Inflammatory macrophage (primary cell): ENCODE data around the gene BRIP1.
A peak's percentile ranks its signal among the peaks of the same experiment; 100 is the strongest.
"Not testable (repeated sequence)": the region's sequence is repeated elsewhere in the genome, so short reads cannot be mapped to it uniquely, and the experiment has no call there.

Source experiments
- DNase-seq, 2 donors: peaks; one replicate each; pipeline ENCODE4 v3.0.0-alpha.2; 2020 to 2022

Gene BRIP1

DNA sequence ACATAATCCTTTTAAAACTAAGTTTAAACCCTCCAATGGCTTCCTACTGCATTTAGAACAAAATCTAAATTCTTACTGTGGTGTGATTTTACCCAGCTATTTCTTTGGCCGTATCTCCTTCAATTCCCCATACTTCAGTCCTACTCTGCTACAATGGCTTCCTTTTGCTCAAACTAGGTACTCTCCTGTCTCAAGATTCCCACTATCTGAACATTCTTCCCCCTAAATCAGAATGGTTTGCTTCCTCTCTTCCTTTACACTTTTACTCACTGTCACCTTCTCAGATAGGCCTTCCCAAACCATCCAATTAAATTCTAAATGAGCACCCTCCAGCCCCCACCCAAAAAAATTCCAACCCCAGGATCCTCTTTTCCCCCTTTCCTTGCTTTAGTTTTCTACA, 109.2 kb downstream of the BRIP1 start:
- no peak for DNase-seq

DNA sequence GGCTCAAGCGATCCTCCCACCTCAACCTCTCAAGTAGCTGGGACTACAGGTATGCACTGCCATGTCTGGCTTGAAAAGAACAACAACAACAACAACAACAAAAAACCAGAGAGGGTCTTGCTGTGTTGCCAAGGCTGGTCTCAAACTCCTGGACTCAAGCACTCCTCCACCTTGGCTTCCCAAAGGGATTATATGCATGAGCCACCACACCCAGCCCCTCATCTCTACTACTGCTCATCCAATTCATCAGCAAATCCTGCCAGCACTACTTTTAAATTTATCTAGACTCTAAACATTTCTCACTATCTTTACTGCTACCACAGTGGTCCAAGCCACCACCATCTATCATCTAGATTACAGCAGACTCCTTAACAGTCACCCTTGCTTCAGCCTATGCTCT, 109.6 kb downstream of the BRIP1 start:
- DNase-seq = no peak

DNA sequence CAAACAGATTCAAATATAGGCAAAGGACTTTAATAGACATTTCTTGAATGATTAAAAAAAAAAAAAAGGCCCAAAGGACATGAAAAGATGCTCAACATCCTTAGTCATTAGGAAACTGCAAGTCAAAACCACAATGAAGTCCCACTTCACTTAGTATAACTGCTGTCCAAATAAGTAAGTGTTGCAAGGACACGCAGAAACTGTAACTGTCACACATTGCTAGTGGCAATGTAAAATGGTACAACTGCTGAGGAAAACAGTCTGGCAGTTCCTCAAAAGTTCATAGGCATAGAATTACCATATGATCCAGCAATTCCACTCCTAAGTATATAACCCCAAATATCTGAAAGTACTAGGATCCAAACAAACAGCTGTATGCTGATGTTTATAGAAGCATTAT, 112.7 kb downstream of the BRIP1 start:
- peak; percentile 6 for DNase-seq

DNA sequence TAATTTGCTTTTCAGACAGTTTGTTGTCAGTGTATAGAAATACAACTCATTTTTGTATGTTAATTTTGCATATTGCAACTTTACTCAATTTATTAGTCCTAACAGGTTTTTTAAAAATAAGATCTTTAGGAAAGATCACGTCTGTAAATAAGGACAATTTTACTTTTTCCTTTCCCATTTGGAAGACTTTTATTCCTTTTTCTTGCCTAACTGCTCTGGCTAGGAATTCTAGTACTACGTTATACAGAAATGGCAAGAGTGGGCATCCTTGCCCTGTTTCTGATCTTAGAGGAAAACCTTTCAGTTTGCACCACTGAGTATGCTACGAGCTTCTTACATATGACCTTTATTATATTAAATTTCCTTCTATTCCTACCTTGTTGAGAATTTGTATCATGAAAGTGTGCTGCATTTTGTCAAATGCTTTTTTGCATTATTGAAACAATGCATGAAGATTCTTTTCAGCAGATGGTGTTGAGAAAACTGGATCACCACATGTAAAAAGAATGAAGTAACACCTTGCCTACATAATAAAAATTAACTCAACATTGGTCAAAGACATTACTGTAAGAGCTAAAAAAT, 113.4 kb downstream of the BRIP1 start:
- no peak for DNase-seq

DNA sequence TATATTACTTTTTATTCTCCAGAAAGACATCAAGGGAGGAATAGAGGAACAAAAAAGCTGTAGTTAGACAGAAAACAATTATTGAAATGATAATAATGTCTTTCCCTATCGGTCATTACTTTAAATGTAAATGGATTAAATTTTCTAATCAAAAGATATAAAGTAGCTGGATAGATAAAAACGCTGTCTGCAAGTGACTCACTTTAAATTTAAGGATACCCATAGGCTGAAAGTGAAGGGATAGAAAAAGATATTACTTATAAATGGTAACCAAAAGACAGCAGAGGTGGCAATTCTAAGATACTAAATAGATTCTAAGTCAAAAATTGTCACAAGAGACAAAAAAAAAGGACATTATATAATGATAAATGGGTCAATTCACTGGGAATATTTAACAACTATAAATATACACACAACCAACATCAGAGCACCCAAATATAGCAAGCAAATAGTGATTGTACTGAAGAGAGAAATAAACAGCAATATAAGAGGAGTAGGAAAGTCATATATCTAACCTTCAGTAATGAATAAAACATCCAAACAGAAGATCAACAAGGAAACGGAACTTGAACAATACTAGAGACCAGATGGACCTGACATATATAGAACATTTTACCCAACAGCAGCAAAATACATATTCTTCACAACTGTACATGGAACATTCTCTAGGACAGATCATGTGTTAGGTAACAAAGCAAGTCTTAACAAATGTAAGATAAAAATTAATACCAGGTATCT, 116.9 kb downstream of the BRIP1 start:
- no peak for DNase-seq

DNA sequence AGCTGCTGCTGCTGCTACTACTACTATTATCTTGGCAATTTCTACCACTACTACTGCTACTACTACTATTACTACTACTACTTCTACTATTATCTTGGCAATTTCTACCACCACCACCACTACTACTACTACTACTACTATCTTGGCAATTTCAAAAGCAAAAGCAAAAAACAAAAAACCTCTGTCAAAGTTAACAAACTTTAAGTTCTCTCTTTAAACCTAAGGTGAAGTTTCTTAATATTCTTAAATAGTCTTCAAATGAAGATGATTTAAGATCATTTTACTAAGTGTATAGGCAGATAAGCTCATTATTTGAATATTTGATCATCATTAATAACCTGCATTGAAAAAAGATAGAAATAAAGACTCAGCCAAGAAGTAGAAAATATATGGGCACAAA, 118.5 kb downstream of the BRIP1 start:
- no peak for DNase-seq

DNA sequence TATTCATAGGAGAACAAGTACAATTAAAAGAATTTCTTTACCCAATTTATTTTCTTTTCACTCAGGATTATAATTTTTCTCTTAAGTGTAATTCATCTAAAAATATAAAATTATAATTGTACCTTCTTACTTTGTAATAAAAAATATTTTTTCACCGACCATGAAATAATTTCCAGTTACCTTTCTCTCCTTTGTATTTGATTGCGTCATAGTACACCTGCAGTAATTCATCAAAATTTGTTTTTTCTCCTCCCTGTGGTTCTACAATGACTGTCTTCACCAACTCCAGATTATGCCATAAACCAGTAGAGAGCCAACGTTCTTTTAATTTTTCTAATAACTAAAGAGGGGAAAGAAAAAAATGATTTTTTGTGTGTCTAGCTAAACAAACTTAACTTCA, 119.1 kb downstream of the BRIP1 start:
- DNase-seq = no peak

DNA sequence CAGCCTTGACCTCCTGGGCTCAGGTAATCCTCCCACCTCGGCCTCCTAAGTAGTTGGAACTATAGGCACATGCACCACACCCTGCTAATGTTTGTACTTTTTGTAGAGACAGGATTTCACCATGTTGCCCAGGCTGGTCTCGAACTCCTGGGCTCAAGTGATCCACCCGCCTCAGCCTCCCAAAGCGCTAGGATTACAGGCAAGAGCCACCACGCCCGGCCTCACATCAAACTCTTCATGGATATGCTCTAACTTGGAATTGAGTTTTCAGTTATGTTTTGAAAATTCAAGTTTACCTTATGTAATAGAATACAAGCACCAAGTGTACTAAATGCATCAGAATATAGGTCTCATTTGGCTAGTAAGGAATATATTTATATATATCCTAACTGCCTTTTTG, 119.6 kb downstream of the BRIP1 start:
- no peak for DNase-seq

DNA sequence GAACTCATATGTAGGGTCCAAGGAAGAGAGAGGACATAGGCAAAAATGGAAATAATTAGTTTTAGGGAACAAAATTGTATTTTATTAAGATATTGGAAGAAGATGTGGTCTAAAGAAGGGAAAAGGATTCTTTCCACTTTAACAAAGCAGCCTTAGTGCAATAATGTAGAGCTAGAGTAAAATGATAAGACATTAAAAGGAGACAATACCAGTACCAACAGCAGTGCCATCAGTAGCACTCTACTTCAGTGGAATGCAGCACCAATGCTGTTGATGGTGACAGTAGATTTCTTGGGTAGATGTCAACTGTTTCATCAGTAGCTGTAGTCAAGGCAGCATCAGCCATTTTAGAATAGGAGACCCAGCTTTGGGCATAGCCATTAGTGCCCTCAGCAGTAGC, 124.3 kb downstream of the BRIP1 start:
- no peak for DNase-seq

DNA sequence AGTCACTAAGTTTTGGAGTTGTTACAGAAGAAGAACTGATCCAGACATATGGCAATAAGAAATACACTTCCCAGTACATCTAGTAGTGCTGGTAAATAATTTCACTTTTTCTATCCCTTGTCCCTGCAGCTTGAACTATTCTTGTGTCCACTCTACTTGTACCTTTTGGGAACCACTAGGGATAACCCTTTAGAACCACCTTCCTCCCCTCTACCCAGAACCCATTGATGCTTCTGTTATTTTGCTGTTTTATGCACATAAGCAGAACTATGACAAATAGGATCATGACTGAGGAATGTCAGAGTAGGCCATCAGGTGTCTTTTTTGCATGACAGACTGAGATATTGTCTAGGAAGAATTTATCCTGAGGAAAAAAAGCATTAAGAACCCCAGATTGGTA, 125.1 kb downstream of the BRIP1 start:
- DNase-seq = no peak

DNA sequence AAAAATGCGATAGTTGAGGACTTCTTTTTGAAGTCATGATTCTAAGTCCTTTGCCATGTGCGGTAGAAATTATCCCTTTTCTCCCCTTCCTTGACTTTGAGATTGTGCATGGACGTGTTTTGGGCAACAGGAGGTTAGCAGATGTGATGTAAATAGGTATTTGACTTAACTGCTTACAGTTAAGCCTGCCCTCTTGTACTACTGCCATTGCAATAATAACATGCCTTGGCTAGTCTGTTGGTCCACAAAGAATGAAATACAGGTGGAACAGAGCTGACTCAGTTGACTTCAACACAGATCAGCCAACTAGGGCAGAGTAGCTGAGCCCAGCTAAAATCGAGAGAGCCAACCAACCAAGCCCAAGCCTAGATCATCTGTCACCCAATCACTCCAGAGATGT, 125.5 kb downstream of the BRIP1 start:
- DNase-seq = no peak

DNA sequence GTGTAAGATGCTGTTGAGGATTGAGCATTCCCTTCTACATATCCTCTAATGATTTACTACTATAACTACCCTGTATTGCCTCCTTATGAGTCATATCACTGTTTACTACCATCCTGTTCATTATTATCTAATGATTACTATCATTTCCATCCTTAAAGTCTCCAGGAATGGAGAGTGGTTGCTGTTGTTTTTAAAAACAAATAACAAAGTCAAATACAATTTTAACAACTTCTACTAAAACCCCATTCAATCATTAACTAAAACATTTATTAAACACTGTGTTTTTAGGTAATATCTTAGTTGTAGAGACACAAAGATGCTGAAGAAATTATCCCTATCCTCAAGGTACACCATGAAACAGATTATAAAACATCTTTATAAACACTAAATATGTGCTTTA, 126.9 kb downstream of the BRIP1 start:
- DNase-seq = no peak

DNA sequence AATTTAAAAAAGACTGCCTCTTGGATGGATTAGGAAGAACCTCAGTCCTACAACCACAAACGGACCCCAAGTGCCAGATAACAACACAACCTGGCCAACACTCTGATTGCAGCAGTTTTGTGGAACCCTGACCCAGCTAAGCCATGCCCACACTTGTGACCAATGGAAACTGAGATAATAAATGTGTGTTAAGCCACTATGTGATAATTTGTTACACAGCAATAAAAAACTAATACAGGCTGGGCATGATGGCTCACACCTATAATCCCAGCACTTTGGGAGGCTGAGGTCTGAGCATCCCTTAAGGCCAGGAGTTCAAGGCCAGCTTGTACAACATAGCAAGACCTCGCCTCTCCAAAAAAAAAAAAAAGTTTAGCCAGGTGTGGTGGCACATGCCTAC, 127.5 kb downstream of the BRIP1 start:
- DNase-seq = no peak

DNA sequence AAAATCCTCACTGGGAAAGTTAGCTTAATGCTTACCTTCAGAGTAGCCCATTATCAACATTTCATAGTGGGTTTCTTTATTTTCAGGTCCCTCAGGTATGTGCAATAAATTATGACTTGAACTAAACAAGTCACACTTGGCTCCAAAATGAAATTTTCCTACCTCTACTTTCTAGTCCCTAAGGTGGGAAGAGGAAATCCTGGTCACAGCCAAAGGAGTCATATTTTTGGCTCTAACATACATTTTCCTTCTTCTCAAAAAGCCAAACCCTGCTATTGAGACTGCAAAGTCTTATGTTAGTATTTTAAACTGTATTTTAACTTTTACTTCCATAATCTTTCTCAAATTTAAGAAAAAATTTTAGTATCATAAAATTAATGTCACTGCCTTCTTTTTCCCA, 128.9 kb downstream of the BRIP1 start:
- no peak for DNase-seq

DNA sequence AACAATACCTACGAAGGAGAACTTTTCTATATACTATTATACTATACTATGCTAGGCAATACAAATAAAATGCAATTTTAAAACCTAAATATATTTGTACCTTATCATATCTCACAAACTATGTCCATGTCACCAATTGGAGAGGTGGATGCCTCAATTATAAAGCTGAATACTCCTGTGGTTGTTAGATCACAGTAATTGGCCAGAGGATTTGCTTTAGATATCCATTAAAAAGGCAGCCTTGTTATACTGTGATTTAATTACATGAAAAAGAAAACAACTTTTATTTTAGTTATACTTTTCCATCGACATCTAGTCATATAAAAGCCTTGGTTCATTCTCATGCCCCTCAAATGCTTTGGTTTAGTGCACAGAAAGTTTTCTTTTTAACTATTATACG, 129.3 kb downstream of the BRIP1 start:
- no peak for DNase-seq

DNA sequence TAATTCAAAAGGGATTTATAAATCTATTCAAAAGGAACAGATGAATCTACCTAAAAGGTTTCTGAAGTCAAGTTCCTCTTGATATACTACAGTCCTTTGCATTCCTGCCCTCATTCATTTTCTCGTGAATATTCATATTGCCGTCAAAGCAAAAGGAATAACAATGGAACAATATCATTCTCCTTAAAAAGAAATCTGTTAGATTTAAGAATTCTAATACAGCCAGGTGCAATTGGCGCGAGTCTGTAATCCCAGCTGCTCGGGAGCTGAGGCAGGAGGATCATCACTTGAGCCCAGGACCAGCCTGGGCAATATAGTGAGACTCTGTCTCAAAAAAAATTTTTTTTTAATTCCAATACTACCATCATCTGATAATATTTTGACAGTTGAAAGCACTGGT, 130.3 kb downstream of the BRIP1 start:
- no peak for DNase-seq

DNA sequence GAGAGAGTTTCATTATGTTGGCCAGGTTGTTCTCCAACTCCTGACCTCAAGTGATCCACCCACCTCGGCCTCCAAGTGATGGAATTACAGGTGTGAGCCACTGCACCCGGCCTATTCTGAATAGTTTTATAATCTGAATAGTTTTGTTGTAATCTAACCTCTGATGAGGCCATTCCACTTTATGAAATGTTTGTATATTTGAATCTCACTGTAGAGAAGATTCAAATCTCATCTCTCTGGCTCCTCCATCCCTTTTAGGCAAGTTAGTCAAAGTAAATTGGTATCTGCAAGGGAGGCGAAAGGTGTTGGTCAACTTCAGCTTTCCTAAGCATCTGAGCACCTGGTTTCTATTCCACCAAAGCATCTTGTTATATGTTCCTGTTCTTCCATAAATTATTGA, 131.2 kb downstream of the BRIP1 start:
- no peak for DNase-seq

DNA sequence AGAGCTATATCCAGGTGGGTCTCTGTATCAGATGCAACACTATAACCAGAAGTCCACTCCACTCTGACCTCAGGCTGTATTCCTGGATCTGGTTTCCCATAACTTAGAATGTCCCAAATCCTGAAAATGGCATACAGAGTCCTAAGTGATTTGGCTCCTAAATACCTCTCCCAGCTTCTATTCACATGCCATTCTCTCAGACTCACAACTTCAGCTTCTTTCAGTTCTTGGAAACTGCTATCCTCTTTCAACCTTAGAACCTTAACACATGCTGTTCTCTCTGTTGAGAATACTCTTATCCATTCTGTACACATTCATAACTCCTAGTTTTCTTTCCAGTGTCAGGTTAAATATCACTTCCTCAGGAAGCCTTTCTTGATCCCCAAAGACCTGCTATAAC, 132.0 kb downstream of the BRIP1 start:
- no peak for DNase-seq

DNA sequence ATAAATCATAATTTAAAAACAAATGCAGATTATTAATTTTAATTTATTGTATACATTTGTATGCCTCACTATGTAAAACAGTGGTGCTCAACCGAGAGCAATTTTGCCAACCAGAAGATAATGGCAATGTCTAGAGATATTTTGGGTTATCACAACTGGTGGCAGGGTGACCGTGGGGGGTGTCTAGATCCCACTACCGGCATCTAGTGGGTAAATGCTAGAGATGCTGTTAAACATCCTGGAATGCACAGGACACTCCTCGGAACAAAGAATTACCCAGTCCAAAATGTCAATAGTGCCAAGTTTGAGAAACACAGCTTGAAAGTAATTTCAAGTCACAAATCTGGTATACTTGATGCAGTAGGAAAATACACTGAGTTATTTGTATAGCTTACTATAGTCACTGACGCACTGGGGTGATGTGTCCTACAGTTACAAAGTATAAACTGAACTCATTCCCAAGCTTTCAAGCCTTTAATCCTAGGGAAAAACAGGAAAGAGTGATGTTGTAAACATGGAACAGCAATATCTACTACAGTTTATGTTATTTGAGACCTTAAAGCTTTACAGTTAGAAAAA, 133.5 kb downstream of the BRIP1 start:
- no peak for DNase-seq

DNA sequence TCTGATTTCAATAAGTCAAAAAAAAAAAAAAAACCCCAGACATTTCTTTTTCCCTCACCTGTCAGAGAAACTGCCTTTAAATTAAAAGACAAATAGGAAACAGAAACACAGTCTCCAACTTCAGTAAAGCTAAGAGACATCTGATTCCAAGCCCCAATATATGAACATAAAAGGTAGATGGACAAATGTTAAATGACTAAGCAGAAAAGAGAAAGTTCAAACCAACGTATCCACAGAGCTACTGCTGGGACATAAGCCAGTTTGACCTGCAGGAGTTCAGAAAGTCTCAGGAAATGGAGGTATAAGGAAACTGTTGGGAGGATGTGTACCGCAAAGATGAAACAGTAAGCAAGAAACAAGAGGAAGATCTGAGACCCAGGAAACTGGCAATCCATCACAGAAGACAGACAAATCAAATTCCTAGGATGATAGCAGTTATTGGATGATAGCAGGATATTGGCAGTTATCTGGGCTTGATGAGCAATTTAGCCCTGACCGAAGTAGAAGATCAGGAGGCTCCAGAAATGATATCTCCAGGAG, 135.0 kb downstream of the BRIP1 start:
- no peak for DNase-seq

DNA sequence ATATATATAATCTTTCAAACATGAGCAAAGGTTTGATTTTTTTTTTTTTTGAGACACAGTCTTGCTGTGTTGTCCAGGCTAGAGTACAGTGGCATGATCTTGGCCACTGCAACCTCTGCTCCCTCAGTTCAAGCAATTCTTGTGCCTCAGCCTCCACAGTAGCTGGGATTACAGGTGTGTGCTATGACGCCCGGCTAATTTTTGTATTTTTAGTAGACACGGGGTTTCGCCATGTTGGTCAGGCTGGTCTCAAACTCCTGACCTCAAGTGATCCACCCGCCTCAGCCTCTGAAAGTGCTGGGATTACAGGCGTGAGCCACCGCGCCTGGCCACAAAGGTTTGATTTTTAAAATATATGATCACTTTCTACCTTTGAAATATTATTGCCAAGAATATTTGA, 135.5 kb downstream of the BRIP1 start:
- DNase-seq = not testable (repeated sequence)

DNA sequence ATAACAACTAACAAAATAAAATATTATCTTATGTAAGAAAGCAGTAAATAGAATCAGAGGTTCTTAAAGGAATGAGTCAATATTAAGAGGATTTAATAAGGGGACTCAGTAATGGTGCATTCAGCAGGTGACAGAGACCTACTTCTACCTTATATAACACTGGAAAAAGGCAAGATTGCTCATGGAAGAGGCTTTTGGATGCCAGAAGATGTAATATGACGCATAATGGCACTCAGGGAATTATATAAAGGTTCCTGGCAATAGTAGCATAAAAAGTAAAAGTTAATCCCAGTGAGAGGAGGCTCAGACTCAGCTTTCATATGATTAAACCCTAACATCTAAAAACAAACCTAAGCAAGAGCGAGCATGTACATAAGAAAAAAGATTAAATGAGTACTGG, 136.4 kb downstream of the BRIP1 start:
- no peak for DNase-seq

DNA sequence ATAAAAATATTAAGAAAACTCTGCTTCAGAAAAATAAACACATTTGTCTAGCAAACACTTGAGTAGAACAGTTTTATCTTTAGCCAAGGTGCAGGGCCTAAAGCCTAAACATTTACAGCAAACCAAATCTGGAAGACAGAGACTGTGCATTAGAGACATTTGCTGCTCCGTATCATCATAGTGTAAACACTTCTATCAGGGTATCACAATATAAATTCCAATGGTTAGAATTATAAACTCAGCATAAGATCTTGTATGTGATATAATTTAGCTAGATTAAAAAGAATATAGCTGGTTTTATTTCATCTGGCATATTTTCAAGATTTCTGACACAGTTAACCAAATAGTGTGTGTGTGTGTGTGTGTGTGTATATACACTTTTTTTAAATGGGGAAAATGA, 138.6 kb downstream of the BRIP1 start:
- DNase-seq = no peak

DNA sequence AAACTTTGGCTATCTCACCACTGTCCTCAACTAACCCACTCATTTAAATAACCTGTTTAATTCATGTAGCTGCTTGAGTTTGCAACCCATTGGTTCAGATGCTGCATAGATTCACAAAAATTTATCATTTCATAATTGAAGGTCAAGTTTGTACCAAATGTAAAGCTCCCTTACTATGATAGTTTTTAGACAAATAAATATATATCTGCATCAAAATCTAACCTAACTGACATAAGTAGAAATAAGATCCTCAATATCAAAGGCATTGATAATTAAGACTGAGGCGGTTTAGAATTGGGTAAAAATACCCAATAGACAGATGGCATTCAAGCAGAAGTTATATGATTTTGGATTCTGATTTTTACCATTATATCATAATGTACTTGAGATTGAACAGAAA, 139.4 kb downstream of the BRIP1 start:
- no peak for DNase-seq
